ENCODE measurements around the gene DNAAF5.

GRCh38 chr7:816300-816750 is 89.8 kb downstream of the DNAAF5 start:
- no peak for TF ChIP-seq CTCF (conservative IDR thresholded peaks at IDR 0.05 in 1 of 2, IDR thresholded peaks at IDR 0.05 in 1 of 2; ENCODE audit: low read depth in 1 of 2, low read length in 2 of 2)
- TF ChIP-seq EZH2 (IDR thresholded peaks at IDR 0.05; ENCODE audit: low read length, missing control alignments), result no peak

Data from fibroblast of lung (primary cell).